DMS 273 (cell line): ENCODE data around the gene IER5.
A peak's percentile ranks its signal among the peaks of the same experiment; 100 is the strongest.
"Not testable (repeated sequence)": the region's sequence is repeated elsewhere in the genome, so short reads cannot be mapped to it uniquely, and the experiment has no call there.

ENCODE experiments used
- DNase-seq: peaks from one replicate; lab custom pipeline; 2025; ENCODE audit not compliant: unreplicated experiment; lab: John Stamatoyannopoulos, UW

The IER5 gene

GRCh38 chr1:181088079-181089016 is at the start of gene IER5:
TSS of gene IER5 (plus strand) at chr1:181088700. CDS start at chr1:181088903, 203 bp downstream.
- peak; percentile 99 for DNase-seq

GRCh38 chr1:181040284-181040865 is 48.1 kb upstream of the IER5 start:
- DNase-seq, result peak; percentile 54

GRCh38 chr1:181043025-181043888 is 45.2 kb upstream of the IER5 start:
- DNase-seq, result peak; percentile 36

GRCh38 chr1:181044449-181044966 is 44.0 kb upstream of the IER5 start:
- DNase-seq, result no peak

GRCh38 chr1:181045946-181046345 is 42.6 kb upstream of the IER5 start:
- DNase-seq, result not testable (repeated sequence)

GRCh38 chr1:181049378-181049777 is 39.1 kb upstream of the IER5 start:
- no peak for DNase-seq

- DNase-seq, result no peak
These were observed 37.6 kb upstream of the IER5 start for GRCh38 chr1:181050922-181051321.

- no peak for DNase-seq
These were observed 31.9 kb upstream of the IER5 start for GRCh38 chr1:181056560-181056959.

- no peak for DNase-seq
These were observed 31.4 kb upstream of the IER5 start for GRCh38 chr1:181057079-181057478.

- DNase-seq, result no peak
These were observed 29.1 kb upstream of the IER5 start for GRCh38 chr1:181059435-181059834.

- DNase-seq, result no peak
These were observed 28.4 kb upstream of the IER5 start for GRCh38 chr1:181060066-181060465.

GRCh38 chr1:181060947-181061346 is 27.6 kb upstream of the IER5 start:
- not testable (repeated sequence) for DNase-seq

GRCh38 chr1:181061487-181061886 is 27.0 kb upstream of the IER5 start:
- no peak for DNase-seq

- peak; percentile 50 for DNase-seq
These were observed 26.3 kb upstream of the IER5 start for GRCh38 chr1:181061891-181062835.

- DNase-seq, result peak; percentile 81
These were observed 25.6 kb upstream of the IER5 start for GRCh38 chr1:181062836-181063428.

- DNase-seq, result no peak
These were observed 24.4 kb upstream of the IER5 start for GRCh38 chr1:181064011-181064623.

- DNase-seq, result no peak
These were observed 23.8 kb upstream of the IER5 start for GRCh38 chr1:181064702-181065101.

GRCh38 chr1:181073638-181074037 is 14.9 kb upstream of the IER5 start:
- DNase-seq, result peak; percentile 82

- DNase-seq, result no peak
These were observed 12.6 kb upstream of the IER5 start for GRCh38 chr1:181075766-181076350.
